Muscle of leg (tissue), 16 donors: ENCODE data around the gene OTUD1. TPM values are rescaled to one million over a fixed set of nuclear protein-coding genes. Genes with fewer than 3 reads are reported as not detected.
"Not testable (repeated sequence)": the region's sequence is repeated elsewhere in the genome, so short reads cannot be mapped to it uniquely, and the experiment has no call there.

Experiments used
- DNase-seq: peaks from one replicate; pipeline ENCODE4 v3.0.0; 2013
- H3K27ac ChIP-seq: one replicate; pipeline ENCODE4 v1.5.1; 2013; ENCODE audit warnings: mild to moderate bottlenecking, low read length, control low read depth
- H3K27me3 ChIP-seq: one replicate; pipeline ENCODE4 v1.6.1; 2013; ENCODE audit warnings: low read length; ENCODE audit not compliant: control insufficient read depth, insufficient read depth
- H3K36me3 ChIP-seq: one replicate; pipeline ENCODE4 v1.6.1; 2013; ENCODE audit warnings: low read length; ENCODE audit not compliant: control insufficient read depth, insufficient read depth
- H3K4me1 ChIP-seq: one replicate; pipeline ENCODE4 v1.6.1; 2013; ENCODE audit warnings: low read length; ENCODE audit not compliant: control insufficient read depth, insufficient read depth
- H3K4me3 ChIP-seq: one replicate; pipeline ENCODE4 v1.5.1; 2013; ENCODE audit warnings: low read length, control low read depth
- H3K9me3 ChIP-seq: replicated peaks from 2 replicates; pipeline ENCODE4 v1.6.1; 2013; ENCODE audit warnings: low read depth, low read length; ENCODE audit not compliant: control insufficient read depth
- WGBS: methylation state at CpG from one replicate; pipeline ENCODE4 v1.1.5; 2013; ENCODE audit warnings: missing lambda C conversion rate; ENCODE audit not compliant: insufficient coverage; 5-methylcytosine and 5-hydroxymethylcytosine counted together
- long read RNA-seq, 11 donors: transcript quantifications; one replicate each; lab custom pipeline, GENCODE V29; 2026
- polyA plus RNA-seq, 8 donors: library from polyadenylated mRNA; unstranded; fragments of 120-200 nt; gene quantifications; one replicate each; pipeline versions ENCODE4 v1.2.1 to v1.2.3, GENCODE V29; 2013; ENCODE audit warnings: inconsistent platforms in 1 of 8, low replicate concordance in 1 of 8; ENCODE audit not compliant: insufficient read length in 8 of 8, insufficient read depth in 1 of 8
- total RNA-seq: library from RNA; stranded (reverse); fragments of 120-200 nt; gene quantifications from one replicate; pipeline ENCODE4 v1.2.4, GENCODE V29; 2013

The OTUD1 gene
- 24.1 TPM for total RNA-seq
- 100 to 1,000 TPM in 1 of 8 donors, 10 to 100 TPM in 7; 20.7 to 118 (median 52.3) TPM for polyA plus RNA-seq
- long read RNA-seq, donor 1, transcript OTUD1-201 (1 exons, 2,933 nt): major isoform, 59 of 59 reads
- long read RNA-seq, donor 1, partial matches to known transcripts: 0 of 59 reads
- long read RNA-seq, donor 1, other reads (novel, unspliced or antisense): 0 of 59 reads
- long read RNA-seq, donor 2, transcript OTUD1-201 (1 exons, 2,933 nt): major isoform, 6 of 6 reads
- long read RNA-seq, donor 2, partial matches to known transcripts: 0 of 6 reads
- long read RNA-seq, donor 2, other reads (novel, unspliced or antisense): 0 of 6 reads
- long read RNA-seq, donor 3, transcript OTUD1-201 (1 exons, 2,933 nt): major isoform, 55 of 55 reads
- long read RNA-seq, donor 3, partial matches to known transcripts: 0 of 55 reads
- long read RNA-seq, donor 3, other reads (novel, unspliced or antisense): 0 of 55 reads
- long read RNA-seq, donor 4, transcript OTUD1-201 (1 exons, 2,933 nt): major isoform, 279 of 279 reads
- long read RNA-seq, donor 4, partial matches to known transcripts: 0 of 279 reads
- long read RNA-seq, donor 4, other reads (novel, unspliced or antisense): 0 of 279 reads
- long read RNA-seq, donor 5, transcript OTUD1-201 (1 exons, 2,933 nt): major isoform, 168 of 168 reads
- long read RNA-seq, donor 5, partial matches to known transcripts: 0 of 168 reads
- long read RNA-seq, donor 5, other reads (novel, unspliced or antisense): 0 of 168 reads
- long read RNA-seq, donor 6, transcript OTUD1-201 (1 exons, 2,933 nt): major isoform, 68 of 68 reads
- long read RNA-seq, donor 6, partial matches to known transcripts: 0 of 68 reads
- long read RNA-seq, donor 6, other reads (novel, unspliced or antisense): 0 of 68 reads
- long read RNA-seq, donor 7, transcript OTUD1-201 (1 exons, 2,933 nt): major isoform, 550 of 550 reads
- long read RNA-seq, donor 7, partial matches to known transcripts: 0 of 550 reads
- long read RNA-seq, donor 7, other reads (novel, unspliced or antisense): 0 of 550 reads
- long read RNA-seq, donor 8, transcript OTUD1-201 (1 exons, 2,933 nt): major isoform, 37 of 37 reads
- long read RNA-seq, donor 8, partial matches to known transcripts: 0 of 37 reads
- long read RNA-seq, donor 8, other reads (novel, unspliced or antisense): 0 of 37 reads
- long read RNA-seq, donor 9, transcript OTUD1-201 (1 exons, 2,933 nt): major isoform, 345 of 345 reads
- long read RNA-seq, donor 9, partial matches to known transcripts: 0 of 345 reads
- long read RNA-seq, donor 9, other reads (novel, unspliced or antisense): 0 of 345 reads
- long read RNA-seq, donor 10, transcript OTUD1-201 (1 exons, 2,933 nt): major isoform, 686 of 686 reads
- long read RNA-seq, donor 10, partial matches to known transcripts: 0 of 686 reads
- long read RNA-seq, donor 10, other reads (novel, unspliced or antisense): 0 of 686 reads
- long read RNA-seq, donor 11, transcript OTUD1-201 (1 exons, 2,933 nt): major isoform, 185 of 185 reads
- long read RNA-seq, donor 11, partial matches to known transcripts: 0 of 185 reads
- long read RNA-seq, donor 11, other reads (novel, unspliced or antisense): 0 of 185 reads

- no peaks in the 10 kb centered on the region for H3K9me3 ChIP-seq
- WGBS: under 1% methylated on average over 112 of the region's 115 CpGs
- H3K4me1 ChIP-seq: peaks cover 11% of the 10 kb centered on the region
- no peaks in the 10 kb centered on the region for H3K27me3 ChIP-seq
- peak within 1 kb of the TSS; percentile 87 for H3K27ac ChIP-seq
- peak within 1 kb of the TSS; percentile 65 for H3K4me3 ChIP-seq
- DNase-seq: peak; percentile 98
- peaks cover 3% of the 10 kb centered on the region for H3K36me3 ChIP-seq
Measured at GRCh38 chr10:23438547-23439451, at the start of gene OTUD1. Gene OTUD1, plus strand, starts transcription at chr10:23439075. Its CDS starts 383 bp downstream, at chr10:23439458.

GRCh38 chr10:23390408-23390807, 48.5 kb upstream of the OTUD1 start:
- not testable (repeated sequence) for DNase-seq, H3K27me3 ChIP-seq, H3K36me3 ChIP-seq, H3K4me1 ChIP-seq, H3K9me3 ChIP-seq, H3K27ac ChIP-seq, H3K4me3 ChIP-seq
- WGBS: 86% methylated on average over 8 of the region's 10 CpGs

GRCh38 chr10:23390809-23391208, 48.1 kb upstream of the OTUD1 start:
- no peaks in the 10 kb centered on the region for H3K27me3 ChIP-seq
- no peaks in the 10 kb centered on the region for H3K36me3 ChIP-seq
- H3K27ac ChIP-seq: no peak overlapping the region
- H3K4me3 ChIP-seq: no peak overlapping the region
- no peaks in the 10 kb centered on the region for H3K4me1 ChIP-seq
- no peak for DNase-seq
- WGBS: 86% methylated on average over 1 of the region's 4 CpGs
- no peaks in the 10 kb centered on the region for H3K9me3 ChIP-seq

- no peak overlapping the region for H3K27ac ChIP-seq
- no peak for DNase-seq
- no peaks in the 10 kb centered on the region for H3K4me1 ChIP-seq
- WGBS: no CpG with 5 or more reads among the region's 2 CpGs
- no peak overlapping the region for H3K4me3 ChIP-seq
- no peaks in the 10 kb centered on the region for H3K27me3 ChIP-seq
- no peaks in the 10 kb centered on the region for H3K9me3 ChIP-seq
- no peaks in the 10 kb centered on the region for H3K36me3 ChIP-seq
Measured at GRCh38 chr10:23391821-23392220, 47.1 kb upstream of the OTUD1 start.

- WGBS: 100% methylated on average over 2 of the region's 5 CpGs
- no peaks in the 10 kb centered on the region for H3K27me3 ChIP-seq
- no peaks in the 10 kb centered on the region for H3K9me3 ChIP-seq
- H3K36me3 ChIP-seq: no peaks in the 10 kb centered on the region
- peaks cover 6% of the 10 kb centered on the region for H3K4me1 ChIP-seq
- no peak overlapping the region for H3K27ac ChIP-seq
- DNase-seq: no peak
- no peak overlapping the region for H3K4me3 ChIP-seq
Measured at GRCh38 chr10:23395017-23395416, 43.9 kb upstream of the OTUD1 start.

- no CpG with 5 or more reads among the region's 2 CpGs for WGBS
- Histone ChIP-seq H3K27me3 (no peaks in the 10 kb centered on the region), H3K27ac (no peak overlapping the region), H3K4me1 (peaks cover 9% of the 10 kb centered on the region), H3K9me3 (no peaks in the 10 kb centered on the region), H3K36me3 (no peaks in the 10 kb centered on the region), H3K4me3 (no peak overlapping the region)
- DNase-seq: no peak
Measured at GRCh38 chr10:23396695-23397094, 42.2 kb upstream of the OTUD1 start.

GRCh38 chr10:23399701-23400144, 39.2 kb upstream of the OTUD1 start:
- Histone ChIP-seq H3K36me3 (no peaks in the 10 kb centered on the region), H3K9me3 (no peaks in the 10 kb centered on the region), H3K4me3 (no peak overlapping the region), H3K27me3 (no peaks in the 10 kb centered on the region), H3K27ac (peak overlapping the region; percentile 83), H3K4me1 (peaks cover 16% of the 10 kb centered on the region)
- peak; percentile 70 for DNase-seq
- 60% methylated on average over 1 of the region's 7 CpGs for WGBS

- no peaks in the 10 kb centered on the region for H3K27me3 ChIP-seq
- H3K36me3 ChIP-seq: no peaks in the 10 kb centered on the region
- peaks cover 16% of the 10 kb centered on the region for H3K4me1 ChIP-seq
- no peak overlapping the region for H3K4me3 ChIP-seq
- DNase-seq: peak; percentile 50
- H3K9me3 ChIP-seq: no peaks in the 10 kb centered on the region
- WGBS: no CpG with 5 or more reads among the region's 2 CpGs
- H3K27ac ChIP-seq: peak overlapping the region; percentile 24
Measured at GRCh38 chr10:23402856-23403255, 36.0 kb upstream of the OTUD1 start.
